Measurements from ENCODE around the gene ITGBL1. TPM values are rescaled to one million over a fixed set of nuclear protein-coding genes. Genes with fewer than 3 reads are reported as not detected.

ITGBL1 gene
- total RNA-seq, 4 donors from 2014 or later = 5.0 to 21.5 (median 8.8) TPM

DNA sequence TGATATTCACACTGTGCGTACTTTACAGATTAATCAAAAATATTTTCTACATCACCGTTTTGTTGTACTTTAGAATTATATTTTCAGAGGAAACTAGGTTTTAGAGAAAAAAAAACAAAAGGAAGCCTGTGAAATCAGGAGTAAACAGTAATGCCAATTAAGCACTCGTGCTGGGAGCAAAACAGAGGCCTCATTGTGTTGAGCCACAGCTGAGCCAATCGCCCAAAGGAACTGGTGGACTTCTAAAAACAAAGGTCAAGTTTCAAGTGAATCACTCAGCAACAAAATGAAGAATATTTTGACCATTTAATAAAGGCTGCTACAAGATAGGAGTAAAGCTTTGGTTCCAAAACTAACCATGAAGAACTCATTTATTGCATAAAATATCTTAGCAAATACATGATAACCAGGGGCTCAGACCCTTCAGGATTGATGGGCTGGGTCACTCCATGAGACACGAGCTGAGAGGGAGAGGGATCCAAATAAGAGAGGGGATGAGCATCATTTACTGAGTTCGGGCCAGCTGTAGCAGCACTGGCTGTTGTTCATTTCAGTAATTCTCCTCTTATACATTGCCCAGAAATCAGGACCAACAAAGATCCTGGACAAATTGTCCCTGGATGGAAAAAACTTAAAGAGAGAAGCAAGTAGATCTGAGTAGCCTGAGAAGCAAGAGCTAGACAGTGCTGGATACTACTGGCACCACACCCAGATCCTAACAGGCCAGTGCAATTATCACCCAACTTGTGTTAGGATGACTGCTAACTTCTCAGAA lies 27.9 kb upstream of the ITGBL1 start:
- no peak overlapping the region for H3K4me3 ChIP-seq (ENCODE audit: low read depth, poor library complexity, severe bottlenecking)
- no peak for DNase-seq (ENCODE audit: low spot score in 2 of 2)
- intact Hi-C loops (cut with DNase I; ENCODE audit: low total_unique reads) = no loop called here

GRCh38 chr13:101425156-101425471 lies 27.4 kb upstream of the ITGBL1 start:
- intact Hi-C loops (cut with DNase I; ENCODE audit: low total_unique reads) = no loop called here
- TF ChIP-seq, protein P1, sequence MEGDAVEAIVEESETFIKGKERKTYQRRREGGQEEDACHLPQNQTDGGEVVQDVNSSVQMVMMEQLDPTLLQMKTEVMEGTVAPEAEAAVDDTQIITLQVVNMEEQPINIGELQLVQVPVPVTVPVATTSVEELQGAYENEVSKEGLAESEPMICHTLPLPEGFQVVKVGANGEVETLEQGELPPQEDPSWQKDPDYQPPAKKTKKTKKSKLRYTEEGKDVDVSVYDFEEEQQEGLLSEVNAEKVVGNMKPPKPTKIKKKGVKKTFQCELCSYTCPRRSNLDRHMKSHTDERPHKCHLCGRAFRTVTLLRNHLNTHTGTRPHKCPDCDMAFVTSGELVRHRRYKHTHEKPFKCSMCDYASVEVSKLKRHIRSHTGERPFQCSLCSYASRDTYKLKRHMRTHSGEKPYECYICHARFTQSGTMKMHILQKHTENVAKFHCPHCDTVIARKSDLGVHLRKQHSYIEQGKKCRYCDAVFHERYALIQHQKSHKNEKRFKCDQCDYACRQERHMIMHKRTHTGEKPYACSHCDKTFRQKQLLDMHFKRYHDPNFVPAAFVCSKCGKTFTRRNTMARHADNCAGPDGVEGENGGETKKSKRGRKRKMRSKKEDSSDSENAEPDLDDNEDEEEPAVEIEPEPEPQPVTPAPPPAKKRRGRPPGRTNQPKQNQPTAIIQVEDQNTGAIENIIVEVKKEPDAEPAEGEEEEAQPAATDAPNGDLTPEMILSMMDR (IDR thresholded peaks at IDR 0.05) = no peak
- no peak for TF ChIP-seq POLR2A (IDR thresholded peaks at IDR 0.05)
- DNase-seq (ENCODE audit: low spot score in 2 of 2) = no peak
- no peak overlapping the region for H3K4me3 ChIP-seq (ENCODE audit: low read depth, poor library complexity, severe bottlenecking)
- WGBS, 2 donors = 78 to 94% methylated on average over 3 of the region's 3 CpGs

More for the DNA sequence above, 27.9 kb upstream of the ITGBL1 start:
- WGBS, 2 donors = 45 to 59% methylated on average over 6 of the region's 6 CpGs
- TF ChIP-seq, protein P1 (IDR thresholded peaks at IDR 0.05) = no peak
- no peak for TF ChIP-seq POLR2A (IDR thresholded peaks at IDR 0.05)

DNA sequence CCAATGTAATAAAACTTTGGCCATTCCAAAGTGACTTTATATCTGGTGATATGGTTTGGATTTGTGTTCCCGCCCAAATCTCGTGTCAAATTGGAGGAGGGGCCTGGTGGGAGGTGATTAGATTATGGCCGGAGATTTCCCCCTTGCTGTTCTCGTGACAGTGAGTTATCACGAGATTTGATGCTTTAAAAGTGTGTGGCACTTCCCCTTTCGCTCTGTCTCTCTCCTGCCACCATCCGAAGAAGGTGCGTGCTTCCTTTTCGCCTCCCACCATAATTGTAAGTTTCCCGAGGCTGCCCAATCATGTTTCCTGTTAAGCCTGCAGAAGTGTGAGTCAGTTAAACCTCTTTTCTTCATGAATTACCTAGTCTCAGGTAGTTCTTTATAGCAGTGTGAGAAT lies 26.9 kb upstream of the ITGBL1 start:
- no peak for TF ChIP-seq POLR2A (IDR thresholded peaks at IDR 0.05)
- TF ChIP-seq, protein P1 (IDR thresholded peaks at IDR 0.05) = no peak
- 75 to 80% methylated on average over 10 of the region's 10 CpGs for whole genome bisulfite sequencing, 2 donors
- intact Hi-C loops (cut with DNase I; ENCODE audit: low total_unique reads) = no loop called here
- no peak overlapping the region for H3K4me3 ChIP-seq (ENCODE audit: low read depth, poor library complexity, severe bottlenecking)
- no peak for DNase-seq (ENCODE audit: low spot score in 2 of 2)

DNA sequence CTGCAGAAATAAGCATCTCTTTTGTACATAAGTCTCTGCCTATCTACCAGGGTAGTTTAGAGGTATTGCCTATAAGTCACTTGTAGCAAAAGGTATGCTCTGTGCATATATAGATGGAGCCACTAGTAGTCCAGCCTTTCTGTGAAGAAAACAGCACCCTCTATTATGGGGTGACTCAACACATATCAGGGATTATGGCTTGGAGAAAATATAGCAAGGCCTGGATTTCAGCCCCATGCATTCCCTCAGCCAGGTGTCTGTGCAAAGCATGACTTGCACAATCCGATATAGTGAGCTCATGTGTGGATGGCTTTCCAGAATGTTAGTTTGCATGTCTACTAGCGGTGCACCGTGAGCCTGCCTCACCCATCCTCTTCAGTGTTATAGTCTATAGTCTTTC lies 22.7 kb upstream of the ITGBL1 start:
- intact Hi-C loops (cut with DNase I; ENCODE audit: low total_unique reads) = loop anchor here (10.0 kb wide), 1 partner anchor 415 kb away; no protein-coding TSS in a partner anchor
- WGBS, 2 donors = 80 to 90% methylated on average over 3 of the region's 3 CpGs
- TF ChIP-seq POLR2A (IDR thresholded peaks at IDR 0.05) = no peak
- TF ChIP-seq, protein P1 (IDR thresholded peaks at IDR 0.05) = no peak
- no peak for DNase-seq (ENCODE audit: low spot score in 2 of 2)
- H3K4me3 ChIP-seq (ENCODE audit: low read depth, poor library complexity, severe bottlenecking) = no peak overlapping the region

GRCh38 chr13:101433895-101434294 lies 18.6 kb upstream of the ITGBL1 start:
- intact Hi-C loops (cut with DNase I; ENCODE audit: low total_unique reads) = loop anchor here (10.0 kb wide), 1 partner anchor 419 kb away; no protein-coding TSS in a partner anchor
- no peak overlapping the region for H3K4me3 ChIP-seq (ENCODE audit: low read depth, poor library complexity, severe bottlenecking)
- TF ChIP-seq POLR2A (IDR thresholded peaks at IDR 0.05) = no peak
- no peak for DNase-seq (ENCODE audit: low spot score in 2 of 2)

DNA sequence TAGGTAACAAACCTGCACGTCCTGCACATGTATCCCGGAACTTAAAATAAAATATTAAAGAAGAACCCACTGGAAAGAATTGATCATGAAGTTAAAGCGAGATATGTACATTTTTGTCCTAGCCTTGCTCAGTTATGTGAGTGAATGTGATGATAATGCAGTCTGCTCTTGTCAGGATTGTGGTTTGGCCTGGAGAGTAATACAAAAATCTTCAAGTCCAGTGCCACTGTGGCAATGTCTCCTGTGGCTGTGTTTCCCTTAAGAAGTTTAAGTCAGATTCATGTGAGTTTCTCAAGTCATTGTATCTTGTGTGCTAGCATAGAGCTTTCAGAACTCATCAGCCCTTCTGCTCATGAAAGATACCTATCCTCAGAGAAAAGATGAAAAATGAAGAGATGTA lies 18.0 kb upstream of the ITGBL1 start:
- 83 to 93% methylated on average over 3 of the region's 3 CpGs for WGBS, 2 donors
- intact Hi-C loops (cut with DNase I; ENCODE audit: low total_unique reads) = loop anchor here (10.0 kb wide), 1 partner anchor 420 kb away; no protein-coding TSS in a partner anchor
- TF ChIP-seq, protein P1 (IDR thresholded peaks at IDR 0.05) = no peak
- TF ChIP-seq POLR2A (IDR thresholded peaks at IDR 0.05) = no peak
- no peak for DNase-seq (ENCODE audit: low spot score in 2 of 2)
- H3K4me3 ChIP-seq (ENCODE audit: low read depth, poor library complexity, severe bottlenecking) = no peak overlapping the region

Data from lower leg skin (tissue), 4 donors.